Esophagus squamous epithelium (tissue), 4 donors: ENCODE results near the gene HACD2.

ENCODE experiments used
- POLR2A ChIP-seq, 4 donors: fragments of 450-650 bp; IDR thresholded peaks; one replicate each; pipeline ENCODE4 v1.6.1; 2017; ENCODE audit warnings: antibody characterized with exemption in 4 of 4, mild to moderate bottlenecking in 4 of 4, moderate library complexity in 3 of 4
- TF ChIP-seq, protein P1 (sequence below), 6 experiments: fragments of 450-650 bp in 4 of 6; fragments of 200-600 bp in 2 of 6; sonication (generic) in 2 of 6; IDR thresholded peaks; one replicate each; pipeline ENCODE4 v1.5.1; 2016 to 2019; ENCODE audit warnings: antibody characterized with exemption in 6 of 6, mild to moderate bottlenecking in 4 of 6, moderate library complexity in 4 of 6

DNA sequence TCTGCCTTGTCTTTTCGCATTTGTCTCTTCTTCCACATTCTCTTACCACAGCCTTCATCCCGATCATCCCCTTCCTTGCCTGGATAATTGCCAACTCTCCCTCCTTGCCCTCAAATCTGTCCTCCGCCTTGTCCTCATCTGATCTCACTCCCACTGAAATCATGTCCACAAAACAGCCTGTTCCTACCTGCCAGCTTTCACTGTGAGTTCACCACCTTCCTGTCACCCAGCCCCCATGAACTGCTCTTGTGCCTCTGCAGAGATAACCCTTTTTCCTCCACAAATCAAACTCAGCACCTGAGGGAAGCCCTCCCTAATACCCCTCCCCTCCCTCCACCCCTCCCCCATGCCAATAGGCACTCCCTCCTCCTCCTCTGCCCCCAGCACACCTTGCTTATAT, 131.2 kb downstream of the HACD2 start:
- TF ChIP-seq, protein P1, sequence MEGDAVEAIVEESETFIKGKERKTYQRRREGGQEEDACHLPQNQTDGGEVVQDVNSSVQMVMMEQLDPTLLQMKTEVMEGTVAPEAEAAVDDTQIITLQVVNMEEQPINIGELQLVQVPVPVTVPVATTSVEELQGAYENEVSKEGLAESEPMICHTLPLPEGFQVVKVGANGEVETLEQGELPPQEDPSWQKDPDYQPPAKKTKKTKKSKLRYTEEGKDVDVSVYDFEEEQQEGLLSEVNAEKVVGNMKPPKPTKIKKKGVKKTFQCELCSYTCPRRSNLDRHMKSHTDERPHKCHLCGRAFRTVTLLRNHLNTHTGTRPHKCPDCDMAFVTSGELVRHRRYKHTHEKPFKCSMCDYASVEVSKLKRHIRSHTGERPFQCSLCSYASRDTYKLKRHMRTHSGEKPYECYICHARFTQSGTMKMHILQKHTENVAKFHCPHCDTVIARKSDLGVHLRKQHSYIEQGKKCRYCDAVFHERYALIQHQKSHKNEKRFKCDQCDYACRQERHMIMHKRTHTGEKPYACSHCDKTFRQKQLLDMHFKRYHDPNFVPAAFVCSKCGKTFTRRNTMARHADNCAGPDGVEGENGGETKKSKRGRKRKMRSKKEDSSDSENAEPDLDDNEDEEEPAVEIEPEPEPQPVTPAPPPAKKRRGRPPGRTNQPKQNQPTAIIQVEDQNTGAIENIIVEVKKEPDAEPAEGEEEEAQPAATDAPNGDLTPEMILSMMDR (IDR thresholded peaks at IDR 0.05): no peak
- TF ChIP-seq POLR2A (IDR thresholded peaks at IDR 0.05): no peak
